Mucosa of descending colon (tissue), 3 donors: ENCODE results near the gene CARMIL1. TPM values are rescaled to one million over a fixed set of nuclear protein-coding genes. Genes with fewer than 3 reads are reported as not detected.

Experiments
- ATAC-seq: fragments of 200-7000 bp; cut with Tn5 transposase; one replicate; pipeline ENCODE4 v1.9.1; 2020; ENCODE audit warnings: mild to moderate bottlenecking, moderate library complexity
- DNase-seq, 3 donors: peaks; one replicate each; pipeline ENCODE4 v3.0.0-alpha.2; 2020
- H3K36me3 ChIP-seq: fragments of 200-600 bp; one replicate; pipeline ENCODE4 v1.8.0; 2021; ENCODE audit warnings: low read depth, mild to moderate bottlenecking
- H3K4me1 ChIP-seq: fragments of 200-600 bp; one replicate; pipeline ENCODE4 v1.8.0; 2021; ENCODE audit warnings: low read depth, mild to moderate bottlenecking
- H3K4me3 ChIP-seq: fragments of 200-600 bp; one replicate; pipeline ENCODE4 v1.8.0; 2021; ENCODE audit warnings: mild to moderate bottlenecking
- H3K9me3 ChIP-seq: fragments of 200-600 bp; one replicate; pipeline ENCODE4 v1.8.0; 2021; ENCODE audit warnings: mild to moderate bottlenecking
- CTCF ChIP-seq: fragments of 200-600 bp; IDR thresholded peaks from one replicate; pipeline ENCODE4 v1.8.0; 2022; ENCODE audit warnings: antibody characterized with exemption, mild to moderate bottlenecking
- intact Hi-C, 2 donors: fragments of 100-400 bp; cut with DNase I in 1 of 2; cut with micrococcal nuclease in 1 of 2; formaldehyde crosslinking; loops; one replicate each; pipeline versions ENCODE4 v1.11.0 to v1.11.1; 2022; cut with DNase I, micrococcal nuclease
- total RNA-seq, 3 donors: library from RNA; stranded (reverse); fragmentation: NEBNext Ultra II Directional in 2 of 3; extraction: Animal tissue kit (Norgen Biotek cat#: 25700) in 2 of 3; gene quantifications; one replicate each; pipeline versions ENCODE4 v1.2.1 to v1.2.4, GENCODE V29; 2021 to 2023
- donor health status: DM: no; HTN: no; CAD: no; lungs with moderate emphysema.
- donor health status: DM: no; HTN: no; CAD: no.
- donor health status: DM: no; HTN: yes; CAD: no.

The CARMIL1 gene
- total RNA-seq, 3 donors from 2014 or later = 21.8 to 61.0 (median 44.8) TPM

- no peaks in the 10 kb centered on the region for H3K36me3 ChIP-seq
- no peak overlapping the region for H3K4me3 ChIP-seq
- DNase-seq = no peak
- intact Hi-C loops = no loop called here
- no peak for TF ChIP-seq CTCF
- no peaks in the 10 kb centered on the region for H3K4me1 ChIP-seq
- no peak for ATAC-seq
- no peaks in the 10 kb centered on the region for H3K9me3 ChIP-seq
These were observed 197.9 kb downstream of the CARMIL1 start for GRCh38 chr6:25477006-25477590.

GRCh38 chr6:25478973-25479372 lies 199.8 kb downstream of the CARMIL1 start:
- Histone ChIP-seq H3K4me3 (no peak overlapping the region), H3K36me3 (no peaks in the 10 kb centered on the region), H3K4me1 (no peaks in the 10 kb centered on the region), H3K9me3 (no peaks in the 10 kb centered on the region)
- ATAC-seq = no peak
- TF ChIP-seq CTCF = no peak
- intact Hi-C loops = no loop called here
- DNase-seq = no peak

GRCh38 chr6:25481267-25481666 lies 202.1 kb downstream of the CARMIL1 start:
- intact Hi-C loops = loop anchor here in 1 of 2 donors (10.0 kb wide), 1 partner anchor 206 kb away; the partner anchor contains the start of gene CARMIL1
- no peaks in the 10 kb centered on the region for H3K4me1 ChIP-seq
- no peaks in the 10 kb centered on the region for H3K9me3 ChIP-seq
- no peak for DNase-seq
- H3K4me3 ChIP-seq = no peak overlapping the region
- H3K36me3 ChIP-seq = no peaks in the 10 kb centered on the region
- no peak for ATAC-seq
- no peak for TF ChIP-seq CTCF

- intact Hi-C loops = loop anchor here in 1 of 2 donors (10.0 kb wide), 1 partner anchor 208 kb away; the partner anchor contains the start of gene CARMIL1
- no peak for TF ChIP-seq CTCF
- no peak for DNase-seq
- no peaks in the 10 kb centered on the region for H3K4me1 ChIP-seq
- H3K9me3 ChIP-seq = no peaks in the 10 kb centered on the region
- no peak for ATAC-seq
- no peak overlapping the region for H3K4me3 ChIP-seq
- H3K36me3 ChIP-seq = no peaks in the 10 kb centered on the region
These were observed 203.8 kb downstream of the CARMIL1 start for GRCh38 chr6:25482996-25483395.

- Histone ChIP-seq H3K4me3 (no peak overlapping the region), H3K9me3 (no peaks in the 10 kb centered on the region), H3K36me3 (no peaks in the 10 kb centered on the region), H3K4me1 (no peaks in the 10 kb centered on the region)
- ATAC-seq (no peak), DNase-seq (no peak)
- intact Hi-C loops = loop anchor here in 1 of 2 donors (10.0 kb wide), 1 partner anchor 209 kb away; the partner anchor contains the start of gene CARMIL1
- TF ChIP-seq CTCF = no peak
These were observed 204.8 kb downstream of the CARMIL1 start for GRCh38 chr6:25483943-25484342.
